HepG2 (cell line): ENCODE data around the gene M1AP. TPM values are rescaled to one million over a fixed set of nuclear protein-coding genes. Genes with fewer than 3 reads are reported as not detected.

ENCODE experiments used
- ATAC-seq: fragments of 200-7000 bp; cut with Tn5 transposase; 3 replicates; pipeline ENCODE4 v1.9.1; 2020; ENCODE audit warnings: mild to moderate bottlenecking, moderate library complexity
- BruUV-seq: library from RNA; stranded (reverse); fragments of 400-500 nt; replicated peaks from 2 replicates; lab custom pipeline; 2021; lab: Mats Ljungman, UMichigan
- CTCF ChIA-PET: fragments of 300-600 bp; formaldehyde crosslinking; extraction: SDS; loops from one replicate; lab custom pipeline; 2021; ENCODE audit warnings: low total read pairs, inconsistent platforms, low intra/inter-chr PET ratio; lab: Yijun Ruan, JAX
- POLR2A ChIA-PET: fragments of 350-600 bp; sonication (Branson Sonifier 250); formaldehyde crosslinking; loops from one replicate; lab custom pipeline; 2020; ENCODE audit warnings: antibody characterized with exemption, inconsistent platforms; lab: Yijun Ruan, JAX
- DNase-seq: peaks from one replicate; pipeline ENCODE4 v3.0.0-alpha.2; 2015; ENCODE audit warnings: low spot score
- FAIRE-seq: peaks from 3 replicates; lab custom pipeline; 2011; peaks lifted over from hg19 to GRCh38; lab: Jason Lieb, UNC
- H2AFZ ChIP-seq: one replicate; pipeline ENCODE4 v1.6.1; 2011; ENCODE audit warnings: low read length, inconsistent platforms
- H3K27ac ChIP-seq: fragments of 300-600 bp; 3 replicates; pipeline ENCODE4 v1.8.0; 2011; ENCODE audit warnings: mixed run types, mild to moderate bottlenecking, mixed read lengths, low read length, inconsistent platforms; ENCODE audit not compliant: insufficient read depth; ENCODE audit errors: extremely low read length
- H3K27me3 ChIP-seq, 2 experiments: fragments of 200-600 bp in 1 of 2; 2 replicates in 1 of 2; 3 replicates in 1 of 2; pipeline versions ENCODE4 v1.6.0 to v1.8.0; 2011; ENCODE audit warnings: low read length in 2 of 2, mild to moderate bottlenecking in 2 of 2, moderate library complexity in 2 of 2, inconsistent platforms in 1 of 2; ENCODE audit not compliant: insufficient read depth in 2 of 2, control insufficient read depth in 1 of 2
- H3K36me3 ChIP-seq, 2 experiments: fragments of 200-600 bp in 1 of 2; replicated peaks in 1 of 2; 2 replicates in 1 of 2; 3 replicates in 1 of 2; pipeline versions ENCODE4 v1.5.1 to v1.8.0; 2011; ENCODE audit warnings: low read length in 2 of 2, inconsistent platforms in 1 of 2; ENCODE audit not compliant: insufficient read depth in 2 of 2, control insufficient read depth in 1 of 2
- H3K4me1 ChIP-seq: 2 replicates; pipeline ENCODE4 v1.5.1; 2012; ENCODE audit warnings: low read length, inconsistent platforms; ENCODE audit not compliant: insufficient read depth
- H3K4me2 ChIP-seq: 2 replicates; pipeline ENCODE4 v1.6.0; 2011; ENCODE audit warnings: low read depth, low read length, inconsistent platforms
- H3K4me3 ChIP-seq, 3 experiments: fragments of 200-600 bp in 1 of 3; sonication (generic), shearing (Covaris generic) in 1 of 3; replicated peaks in 1 of 3; 2 replicates each; pipeline ENCODE4 v1.5.1; 2011 to 2016; ENCODE audit warnings: low read length in 3 of 3, inconsistent platforms in 2 of 3, low read depth in 2 of 3, mild to moderate bottlenecking in 2 of 3, control low read depth in 1 of 3, mixed read lengths in 1 of 3; ENCODE audit not compliant: insufficient read depth in 1 of 3
- H3K79me2 ChIP-seq: one replicate; pipeline ENCODE4 v1.6.1; 2011; ENCODE audit warnings: low read length, inconsistent platforms; ENCODE audit not compliant: insufficient read depth
- H3K9ac ChIP-seq: 2 replicates; pipeline ENCODE4 v1.6.0; 2011; ENCODE audit warnings: mild to moderate bottlenecking, low read depth, low read length, inconsistent platforms; ENCODE audit not compliant: insufficient read depth
- H3K9me3 ChIP-seq: 2 replicates; pipeline ENCODE4 v1.5.1; 2012; ENCODE audit warnings: mild to moderate bottlenecking, low read length
- H4K20me1 ChIP-seq: 2 replicates; pipeline ENCODE4 v1.6.0; 2011; ENCODE audit warnings: inconsistent platforms, mild to moderate bottlenecking, low read length, moderate library complexity; ENCODE audit not compliant: insufficient read depth
- AHR ChIP-seq: IDR thresholded peaks from 2 replicates; pipeline ENCODE4 v1.6.1; 2018; ENCODE audit warnings: missing genetic modification reagents, missing compliant biosample characterization
- DMAP1 ChIP-seq: IDR thresholded peaks from 2 replicates; pipeline ENCODE4 v1.6.1; 2016
- TGIF2 ChIP-seq: IDR thresholded peaks from 2 replicates; pipeline ENCODE4 v1.6.1; 2016; ENCODE audit warnings: control low read depth, missing compliant biosample characterization
- ZNF317 ChIP-seq: sonication (generic); formaldehyde crosslinking; IDR thresholded peaks from 2 replicates; pipeline ENCODE4 v1.5.0; 2020; ENCODE audit warnings: mild to moderate bottlenecking, missing genetic modification reagents
- WGBS: methylation state at CpG from one replicate; pipeline ENCODE4 v1.1.6; 2017; ENCODE audit warnings: low lambda C conversion rate; 5-methylcytosine and 5-hydroxymethylcytosine counted together
- in situ Hi-C: cut with HindIII; loops from 2 replicates; pipeline ENCODE4 v1.10.0; 2017; ENCODE audit warnings: low pct_unique_long_range_greater_than_20kb; ENCODE audit not compliant: extremely low pct_ligation_motif_present
- intact Hi-C: fragments of 100-400 bp; cut with micrococcal nuclease; formaldehyde crosslinking; loops from one replicate; pipeline ENCODE4 v1.10.0; 2022; ENCODE audit not compliant: unreplicated experiment
- polyA plus RNA-seq, 8 experiments: library from polyadenylated mRNA; depleted of rRNA in 3 of 8; stranded (reverse) in 7 of 8; unstranded in 1 of 8; fragments of >200 nt; fragmentation: Illumina TruSeq in 4 of 8; extraction: Trizol in 4 of 8; gene quantifications; 2 replicates each; pipeline versions ENCODE4 v1.2.1 to v1.2.3, GENCODE V29; 2011 to 2016; ENCODE audit warnings: low read depth in 4 of 8, missing spikeins in 1 of 8, mixed read lengths in 1 of 8; ENCODE audit not compliant: insufficient read depth in 1 of 8
- total RNA-seq, 5 experiments: library from RNA; depleted of rRNA; stranded (reverse); fragments of >200 nt; fragmentation: Illumina TruSeq; extraction: Trizol; gene quantifications; 2 replicates each; pipeline ENCODE4 v1.2.3, GENCODE V29; 2016; ENCODE audit warnings: low read depth in 1 of 5
- TF ChIP-seq, protein P1 (sequence below): IDR thresholded peaks from 2 replicates; pipeline ENCODE4 v1.6.1; 2012; ENCODE audit warnings: low read length, improper control_type of control experiment
- TF ChIP-seq, protein P2 (sequence below): sonication (generic); formaldehyde crosslinking; conservative IDR thresholded peaks from 2 replicates; pipeline ENCODE4 v1.4.0; 2020; ENCODE audit warnings: missing genetic modification reagents

The M1AP gene
- total and polyA plus RNA-seq, 2 of the 13 experiments (the other 11 are each of a cell fraction or from before 2014, with no cell fraction given): not detected

DNA sequence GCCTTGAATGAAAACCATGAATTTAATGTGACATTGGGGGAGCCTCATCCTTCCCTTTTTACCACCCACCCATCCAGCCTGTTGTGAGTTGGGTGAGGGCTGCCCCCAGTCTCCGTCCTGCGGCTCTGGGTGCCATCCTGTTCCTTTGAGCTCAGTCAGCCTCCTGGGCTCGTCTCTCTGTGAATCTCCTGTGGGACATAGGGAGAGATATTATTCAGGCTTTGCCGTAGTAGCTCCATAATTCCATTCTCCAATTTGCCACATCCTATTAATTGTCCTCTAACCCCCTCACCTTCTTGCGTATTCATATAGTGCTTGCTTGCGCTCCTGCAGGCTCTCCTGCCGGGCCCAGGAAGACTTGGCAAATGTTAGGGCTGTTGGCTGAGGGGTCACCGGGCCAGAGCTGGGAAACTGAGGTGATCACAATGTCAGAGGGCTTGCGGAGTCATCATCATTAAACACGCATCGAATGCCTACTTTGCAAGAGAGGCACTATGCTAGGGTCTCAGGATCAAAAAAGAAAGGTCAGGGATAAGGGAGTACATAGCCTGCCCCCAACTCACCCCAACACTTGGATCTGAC is 121.4 kb downstream of the M1AP start:
- H3K27ac ChIP-seq: peak overlapping the region; percentile 11
- DNase-seq: no peak
- peaks cover 21 to 40% of the 10 kb centered on the region in 2 experiments for H3K36me3 ChIP-seq
- H3K4me2 ChIP-seq: peak overlapping the region; percentile 100
- peaks cover 64% of the 10 kb centered on the region for H3K4me1 ChIP-seq
- H4K20me1 ChIP-seq: no peaks in the 10 kb centered on the region
- no peak for ATAC-seq
- no peak for FAIRE-seq
- no TSS peak for BruUV-seq
- H2AFZ ChIP-seq: no peak overlapping the region
- WGBS: 98% methylated on average over 11 of the region's 11 CpGs
- intact Hi-C loops (no loop called here), in situ Hi-C loops (no loop called here)
- peaks cover 50% of the 10 kb centered on the region for H3K79me2 ChIP-seq
- H3K9ac ChIP-seq: no peak overlapping the region
- H3K4me3 ChIP-seq: no peak overlapping the region
- TF ChIP-seq ZNF317 (CRISPR knock-in tag): peak; percentile 97
- TF ChIP-seq, protein P1, sequence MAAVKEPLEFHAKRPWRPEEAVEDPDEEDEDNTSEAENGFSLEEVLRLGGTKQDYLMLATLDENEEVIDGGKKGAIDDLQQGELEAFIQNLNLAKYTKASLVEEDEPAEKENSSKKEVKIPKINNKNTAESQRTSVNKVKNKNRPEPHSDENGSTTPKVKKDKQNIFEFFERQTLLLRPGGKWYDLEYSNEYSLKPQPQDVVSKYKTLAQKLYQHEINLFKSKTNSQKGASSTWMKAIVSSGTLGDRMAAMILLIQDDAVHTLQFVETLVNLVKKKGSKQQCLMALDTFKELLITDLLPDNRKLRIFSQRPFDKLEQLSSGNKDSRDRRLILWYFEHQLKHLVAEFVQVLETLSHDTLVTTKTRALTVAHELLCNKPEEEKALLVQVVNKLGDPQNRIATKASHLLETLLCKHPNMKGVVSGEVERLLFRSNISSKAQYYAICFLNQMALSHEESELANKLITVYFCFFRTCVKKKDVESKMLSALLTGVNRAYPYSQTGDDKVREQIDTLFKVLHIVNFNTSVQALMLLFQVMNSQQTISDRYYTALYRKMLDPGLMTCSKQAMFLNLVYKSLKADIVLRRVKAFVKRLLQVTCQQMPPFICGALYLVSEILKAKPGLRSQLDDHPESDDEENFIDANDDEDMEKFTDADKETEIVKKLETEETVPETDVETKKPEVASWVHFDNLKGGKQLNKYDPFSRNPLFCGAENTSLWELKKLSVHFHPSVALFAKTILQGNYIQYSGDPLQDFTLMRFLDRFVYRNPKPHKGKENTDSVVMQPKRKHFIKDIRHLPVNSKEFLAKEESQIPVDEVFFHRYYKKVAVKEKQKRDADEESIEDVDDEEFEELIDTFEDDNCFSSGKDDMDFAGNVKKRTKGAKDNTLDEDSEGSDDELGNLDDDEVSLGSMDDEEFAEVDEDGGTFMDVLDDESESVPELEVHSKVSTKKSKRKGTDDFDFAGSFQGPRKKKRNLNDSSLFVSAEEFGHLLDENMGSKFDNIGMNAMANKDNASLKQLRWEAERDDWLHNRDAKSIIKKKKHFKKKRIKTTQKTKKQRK: no peak
- TF ChIP-seq DMAP1 (CRISPR knock-in tag): no peak
- TF ChIP-seq, protein P2, sequence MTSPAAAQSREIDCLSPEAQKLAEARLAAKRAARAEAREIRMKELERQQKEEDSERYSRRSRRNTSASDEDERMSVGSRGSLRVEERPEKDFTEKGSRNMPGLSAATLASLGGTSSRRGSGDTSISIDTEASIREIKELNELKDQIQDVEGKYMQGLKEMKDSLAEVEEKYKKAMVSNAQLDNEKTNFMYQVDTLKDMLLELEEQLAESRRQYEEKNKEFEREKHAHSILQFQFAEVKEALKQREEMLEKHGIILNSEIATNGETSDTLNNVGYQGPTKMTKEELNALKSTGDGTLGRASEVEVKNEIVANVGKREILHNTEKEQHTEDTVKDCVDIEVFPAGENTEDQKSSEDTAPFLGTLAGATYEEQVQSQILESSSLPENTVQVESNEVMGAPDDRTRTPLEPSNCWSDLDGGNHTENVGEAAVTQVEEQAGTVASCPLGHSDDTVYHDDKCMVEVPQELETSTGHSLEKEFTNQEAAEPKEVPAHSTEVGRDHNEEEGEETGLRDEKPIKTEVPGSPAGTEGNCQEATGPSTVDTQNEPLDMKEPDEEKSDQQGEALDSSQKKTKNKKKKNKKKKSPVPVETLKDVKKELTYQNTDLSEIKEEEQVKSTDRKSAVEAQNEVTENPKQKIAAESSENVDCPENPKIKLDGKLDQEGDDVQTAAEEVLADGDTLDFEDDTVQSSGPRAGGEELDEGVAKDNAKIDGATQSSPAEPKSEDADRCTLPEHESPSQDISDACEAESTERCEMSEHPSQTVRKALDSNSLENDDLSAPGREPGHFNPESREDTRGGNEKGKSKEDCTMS (CRISPR knock-in tag): no peak
- TF ChIP-seq AHR (CRISPR knock-in tag): no peak
- TF ChIP-seq TGIF2 (CRISPR knock-in tag): no peak
- no peaks in the 10 kb centered on the region for H3K9me3 ChIP-seq
- H3K27me3 ChIP-seq: no peaks in the 10 kb centered on the region; a peak in 1 of 5 replicates
- CTCF ChIA-PET: no interaction called here
- POLR2A ChIA-PET: interaction anchor here (0.6 to 5.4 kb wide), 20 partner anchors 9 to 406 kb away, joined by 3 to 135 read pairs (median 6); partner anchors contain the start of genes CCDC142, INO80B, LBX2 and MRPL53
